HG03108 (cell line): Measurements from ENCODE around the gene EFCAB6.

Experiments used
- ATAC-seq: cut with Tn5 transposase; IDR thresholded peaks from one replicate; pipeline ENCODE4 v1.9.1; 2021; ENCODE audit warnings: moderate library complexity; ENCODE audit not compliant: unreplicated experiment

EFCAB6 gene

GRCh38 chr22:43830931-43831560 is 18.9 kb upstream of the EFCAB6 start:
- ATAC-seq = no peak

DNA sequence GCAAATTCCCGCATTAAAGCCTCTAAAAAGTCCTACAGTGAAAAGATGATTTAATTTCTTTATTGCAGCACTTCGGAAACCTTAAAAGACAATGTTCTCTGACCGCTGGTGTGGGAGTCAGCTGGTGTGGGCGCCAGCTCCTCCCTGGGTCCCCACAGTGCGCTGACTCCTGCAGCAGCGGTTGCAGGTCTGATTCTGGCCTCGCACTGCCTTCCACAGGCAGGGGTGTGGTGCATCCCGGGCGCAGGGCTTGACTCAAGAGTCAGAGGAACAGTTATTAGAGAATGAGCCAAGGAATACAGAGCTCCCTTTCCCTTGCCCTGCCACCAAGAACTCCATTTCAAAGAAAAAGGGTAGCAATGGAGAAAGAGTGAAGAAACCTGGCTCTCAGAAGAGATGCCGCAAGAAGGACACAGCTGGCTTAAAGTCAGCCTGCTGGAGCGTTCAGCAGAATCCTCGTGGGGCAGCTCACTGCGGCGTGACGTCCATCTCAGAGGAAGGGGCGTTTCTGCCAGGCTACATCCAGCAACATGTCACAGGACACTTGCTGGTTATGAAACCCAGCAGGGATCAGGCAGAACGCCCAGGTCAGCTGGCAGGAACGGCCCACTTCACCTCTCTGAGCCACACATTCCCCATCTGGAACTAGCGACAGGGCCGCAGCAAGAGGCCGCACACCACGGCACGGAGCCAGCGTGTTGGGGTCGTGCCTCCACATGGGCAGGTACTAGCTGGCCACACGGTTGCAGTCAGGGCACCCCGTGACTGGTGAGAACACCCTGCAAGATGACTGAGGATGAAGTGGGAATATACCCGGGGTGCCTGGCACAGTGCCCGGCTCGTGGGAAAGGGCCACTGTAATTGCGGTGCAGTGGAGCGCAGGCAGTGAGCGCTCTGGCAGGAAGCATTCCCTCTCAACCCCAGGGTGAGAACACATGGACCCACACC is 18.1 kb upstream of the EFCAB6 start:
- ATAC-seq = no peak

DNA sequence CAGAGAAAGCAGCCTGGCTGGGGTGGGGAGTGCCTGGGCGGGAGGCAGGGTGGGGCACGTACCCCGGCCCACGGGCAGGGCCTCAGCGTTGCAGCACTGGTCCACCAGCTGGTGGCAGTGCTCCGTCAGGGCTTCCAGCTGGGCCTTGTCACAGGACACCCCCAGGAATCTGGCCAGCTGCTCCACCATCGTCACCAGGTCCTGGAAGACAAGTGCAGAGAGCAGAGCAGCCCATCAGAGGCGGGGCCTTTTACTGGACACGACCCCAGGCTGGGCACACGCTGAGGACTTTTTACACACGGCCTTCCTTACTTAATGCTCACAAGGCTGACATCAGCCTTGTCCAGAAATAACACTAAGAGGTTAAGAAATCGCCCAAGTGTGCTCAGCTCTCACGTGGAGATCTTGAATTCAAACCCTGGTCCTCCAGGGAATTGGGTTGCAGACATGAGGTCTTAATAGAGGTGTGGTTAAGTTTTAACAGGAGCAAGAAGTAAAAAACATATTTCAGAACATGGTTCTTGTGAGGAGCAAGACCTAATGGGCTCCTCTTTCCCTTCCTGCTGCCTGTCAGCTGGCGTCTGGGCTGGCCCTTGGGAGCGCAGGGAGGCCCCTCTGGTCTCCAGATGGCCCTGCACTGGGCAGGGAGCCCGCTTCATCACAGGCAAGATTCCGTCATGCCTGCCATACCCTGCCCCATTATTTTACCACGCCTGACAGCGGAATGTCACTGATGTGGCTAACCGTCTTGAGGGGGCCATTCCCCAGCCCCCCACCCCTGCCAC is 17.1 kb upstream of the EFCAB6 start:
- no peak for ATAC-seq

DNA sequence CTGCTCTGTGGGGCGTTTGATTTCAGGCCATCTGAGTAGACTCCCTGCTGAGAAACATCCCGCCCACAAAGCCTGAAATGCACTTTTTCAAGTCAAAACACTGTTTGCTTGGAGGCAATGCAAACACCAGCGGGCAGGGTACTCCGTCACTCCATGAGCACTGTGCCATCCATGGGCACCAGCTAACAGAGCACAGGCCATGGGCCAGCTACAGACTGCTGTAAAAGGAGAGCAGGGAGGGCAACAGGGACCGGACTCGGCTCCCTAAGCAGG is 16.6 kb upstream of the EFCAB6 start:
- ATAC-seq = no peak

DNA sequence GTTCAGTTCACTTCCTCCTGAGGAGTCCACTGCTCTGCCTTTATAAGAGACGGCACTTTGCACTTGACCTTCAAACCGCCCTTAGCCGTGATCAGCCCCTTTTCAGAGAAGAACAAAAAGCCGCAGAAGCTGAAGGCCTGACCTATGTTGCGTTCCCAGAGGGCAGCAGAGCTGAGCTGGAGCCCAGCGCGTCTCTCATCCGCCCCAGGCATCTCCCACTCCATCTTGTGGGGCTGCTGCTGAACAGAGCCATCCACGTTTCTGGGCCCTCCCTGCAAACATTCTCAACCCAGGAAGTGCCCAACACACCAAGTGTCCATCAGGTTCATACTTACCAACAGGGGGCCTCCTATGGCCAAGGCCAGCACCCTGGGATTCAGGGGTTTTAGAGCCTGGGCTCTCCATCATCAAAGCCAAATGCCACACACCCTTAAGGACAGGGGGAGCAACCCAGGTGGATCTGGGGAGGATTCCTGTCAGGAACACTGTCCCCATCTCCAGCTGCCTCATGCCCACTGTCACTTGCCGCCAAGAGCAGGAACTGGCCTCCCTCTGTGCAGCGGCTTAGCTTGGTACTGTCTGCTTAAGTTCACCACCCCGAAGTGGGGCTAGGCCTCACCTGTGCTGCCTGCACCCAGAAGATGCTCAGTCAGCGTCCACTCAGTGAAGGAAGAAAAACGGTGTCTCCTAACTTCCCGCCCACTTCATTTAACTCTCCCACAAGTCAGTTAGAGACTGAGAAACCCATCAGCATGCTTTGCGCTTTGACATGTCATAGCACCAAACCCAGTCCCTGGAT is 16.0 kb upstream of the EFCAB6 start:
- no peak for ATAC-seq

- no peak for ATAC-seq
Observed at GRCh38 chr22:43827003-43827735, 15.1 kb upstream of the EFCAB6 start.

- no peak for ATAC-seq
Observed at GRCh38 chr22:43826142-43827002, 14.3 kb upstream of the EFCAB6 start.

GRCh38 chr22:43825651-43826050 is 13.5 kb upstream of the EFCAB6 start:
- no peak for ATAC-seq

- ATAC-seq = no peak
Observed at GRCh38 chr22:43824724-43825420, 12.8 kb upstream of the EFCAB6 start.

GRCh38 chr22:43823911-43824665 is 12.0 kb upstream of the EFCAB6 start:
- ATAC-seq = no peak

DNA sequence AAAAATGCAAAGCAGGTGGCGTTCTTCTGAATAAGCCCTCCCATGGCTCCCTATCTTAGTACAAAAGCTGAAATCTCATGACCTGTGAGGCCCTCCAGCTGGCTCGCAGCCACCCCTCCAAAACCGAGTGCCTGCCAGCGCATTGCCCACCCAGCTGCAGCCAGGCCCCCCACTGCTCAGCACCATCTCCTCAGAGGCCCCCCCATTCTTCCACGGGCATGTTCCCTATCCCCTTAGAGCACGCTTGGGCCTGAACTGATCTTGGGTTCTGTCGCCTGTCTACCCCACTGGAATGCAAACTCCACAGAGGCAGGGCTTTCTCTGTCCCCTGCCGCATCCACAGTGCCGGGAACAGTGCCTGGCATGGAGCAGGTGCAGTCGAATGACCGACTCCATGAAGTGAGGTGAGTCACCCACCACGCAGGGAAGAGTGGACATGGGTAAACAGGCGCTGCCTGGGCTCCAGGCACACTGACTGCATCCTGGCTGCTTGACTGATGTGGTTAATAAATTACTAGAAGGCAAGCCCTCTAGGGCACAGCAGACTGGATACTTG is 11.3 kb upstream of the EFCAB6 start:
- no peak for ATAC-seq

DNA sequence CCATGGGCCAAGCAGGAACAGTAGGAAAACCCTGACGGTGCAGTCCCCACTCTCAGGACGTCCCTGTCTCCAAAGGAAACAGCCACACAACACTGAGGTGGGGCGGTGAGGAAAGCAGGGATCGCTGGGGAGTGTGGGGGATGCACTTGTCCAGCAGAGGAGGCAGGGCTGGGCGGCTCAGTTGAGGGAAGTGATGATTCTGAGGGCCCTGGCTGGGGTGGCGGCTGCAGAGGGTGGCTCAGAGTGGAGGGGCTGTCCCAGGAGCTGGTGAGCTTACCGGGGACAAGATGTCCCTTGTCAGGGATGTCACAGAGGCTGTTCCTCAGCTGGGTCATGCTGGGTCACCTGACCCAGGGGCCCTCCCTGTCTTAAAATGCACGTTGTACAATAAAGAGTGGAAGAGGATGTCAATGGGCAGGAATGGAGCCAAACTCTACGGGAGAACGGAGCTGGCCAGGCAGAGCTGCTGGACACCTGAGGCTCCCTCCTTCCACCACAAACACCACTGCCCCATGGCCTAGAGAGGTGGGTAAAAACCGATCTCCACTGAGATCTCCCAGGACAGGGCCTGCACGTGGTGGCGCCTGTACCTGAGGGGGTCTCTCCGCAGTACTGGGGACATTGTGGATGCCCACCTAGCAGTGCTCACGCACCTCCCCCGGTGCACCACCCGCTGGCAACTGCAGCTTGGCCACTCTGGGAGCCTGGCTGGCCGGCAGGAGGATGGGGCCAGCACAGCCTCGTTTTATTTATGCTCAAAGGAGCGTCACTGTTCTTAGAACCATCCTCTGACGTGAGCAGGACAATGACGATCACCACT is 9.7 kb upstream of the EFCAB6 start:
- ATAC-seq = no peak

DNA sequence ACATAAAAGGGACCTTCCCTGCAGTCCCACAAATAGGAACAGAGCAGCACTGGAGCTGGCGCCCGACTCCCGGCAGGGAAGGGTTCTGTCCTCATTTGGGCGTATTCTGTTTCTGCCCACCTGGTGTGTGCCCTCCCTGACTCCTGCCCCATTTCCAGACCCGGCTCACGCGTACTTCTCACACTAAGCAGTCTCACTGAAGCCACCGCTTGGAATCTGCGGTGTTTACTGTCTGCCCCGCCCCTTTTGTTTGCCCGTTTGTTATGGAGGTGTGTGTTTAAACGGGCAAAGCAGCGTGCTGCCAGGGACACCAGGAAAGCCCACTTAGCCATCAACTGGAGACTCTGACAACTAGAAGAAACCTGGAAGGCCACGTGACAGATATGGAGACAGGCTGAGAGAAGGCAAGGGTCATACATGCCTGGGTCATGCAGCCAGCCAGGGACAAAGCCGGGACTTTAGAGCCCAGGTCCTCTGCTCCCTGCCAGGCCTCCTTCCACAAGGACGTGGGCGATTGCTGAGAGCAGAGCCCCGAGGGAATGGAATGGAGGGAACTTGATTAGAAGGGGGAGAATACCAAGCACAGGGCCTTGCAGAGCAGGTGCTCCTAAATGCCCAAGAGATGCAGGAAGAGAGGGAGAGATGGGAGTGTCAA is 8.7 kb upstream of the EFCAB6 start:
- ATAC-seq = no peak

DNA sequence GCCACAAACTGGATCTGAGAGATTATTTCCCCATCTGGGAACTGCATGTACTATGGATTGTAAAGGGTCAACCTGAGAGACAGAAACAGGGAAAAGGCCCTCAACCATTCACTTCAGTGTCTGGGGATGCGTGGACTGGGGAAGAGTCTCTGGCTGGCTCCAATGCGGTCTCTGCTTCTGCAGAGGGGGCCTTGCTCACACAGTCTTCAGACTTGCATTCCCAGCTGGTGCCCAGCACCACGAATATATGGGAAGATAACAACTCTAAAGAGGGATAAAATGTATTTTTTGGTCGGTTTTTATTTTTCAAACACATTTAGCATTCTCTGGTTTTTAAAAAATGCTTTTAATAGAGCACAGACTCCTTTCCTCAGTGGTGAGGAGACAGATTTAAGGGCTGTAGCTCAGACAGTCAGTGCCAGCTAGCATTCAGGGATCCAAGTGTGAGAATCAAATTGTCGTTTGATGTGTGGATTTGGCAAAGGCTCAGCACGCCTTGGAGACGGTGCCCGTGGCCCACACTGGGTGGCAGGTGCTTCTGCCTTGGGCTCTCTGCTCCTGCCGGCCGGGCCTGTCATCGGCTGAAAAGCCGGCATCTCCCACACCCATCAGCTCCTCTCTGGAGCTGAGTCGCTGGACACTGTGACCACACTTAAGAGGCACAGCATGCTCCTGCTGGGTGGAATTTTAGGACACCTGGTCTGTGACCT is 8.0 kb upstream of the EFCAB6 start:
- ATAC-seq = no peak

GRCh38 chr22:43819421-43819921 is 7.4 kb upstream of the EFCAB6 start:
- no peak for ATAC-seq

- no peak for ATAC-seq
Observed at GRCh38 chr22:43818981-43819380, 6.9 kb upstream of the EFCAB6 start.
